H9 (cell line): ENCODE measurements around the gene SMARCA2. TPM values are rescaled to one million over a fixed set of nuclear protein-coding genes. Genes with fewer than 3 reads are reported as not detected.
A peak's percentile ranks its signal among the peaks of the same experiment; 100 is the strongest.

Experiments
- DNase-seq: peaks from one replicate; pipeline ENCODE4 v3.0.0-alpha.2; 2017
- H2AFZ ChIP-seq: one replicate; pipeline ENCODE4 v1.6.1; 2013; ENCODE audit warnings: mild to moderate bottlenecking, low read length, control low read depth, moderate library complexity
- H2AK5ac ChIP-seq: 2 replicates; pipeline ENCODE4 v1.6.1; 2013; ENCODE audit warnings: low read length, control low read depth, mixed read lengths; ENCODE audit not compliant: insufficient read length
- H2BK120ac ChIP-seq: one replicate; pipeline ENCODE4 v1.6.1; 2013; ENCODE audit warnings: low read depth, mild to moderate bottlenecking, low read length, control low read depth, inconsistent platforms; ENCODE audit not compliant: poor library complexity, severe bottlenecking
- H2BK12ac ChIP-seq: 2 replicates; pipeline ENCODE4 v1.6.1; 2013; ENCODE audit warnings: low read length, control low read depth, mixed read lengths, low read depth; ENCODE audit not compliant: insufficient read length
- H2BK15ac ChIP-seq: 2 replicates; pipeline ENCODE4 v1.6.1; 2013; ENCODE audit warnings: low read depth, low read length, control low read depth
- H2BK20ac ChIP-seq: one replicate; pipeline ENCODE4 v1.6.1; 2013; ENCODE audit warnings: low read depth, mild to moderate bottlenecking, low read length, control low read depth, inconsistent platforms; ENCODE audit not compliant: poor library complexity, severe bottlenecking
- H2BK5ac ChIP-seq: 2 replicates; pipeline ENCODE4 v1.6.1; 2013; ENCODE audit warnings: low read length, control low read depth, mixed read lengths; ENCODE audit not compliant: insufficient read length
- H3K14ac ChIP-seq: 2 replicates; pipeline ENCODE4 v1.6.1; 2013; ENCODE audit warnings: low read length, control low read depth; ENCODE audit not compliant: insufficient read depth
- H3K18ac ChIP-seq: 2 replicates; pipeline ENCODE4 v1.6.1; 2013; ENCODE audit warnings: low read depth, mild to moderate bottlenecking, mixed read lengths, low read length, control low read depth; ENCODE audit not compliant: insufficient read length
- H3K23ac ChIP-seq: 2 replicates; pipeline ENCODE4 v1.6.1; 2013; ENCODE audit warnings: low read length, control low read depth, mixed read lengths, low read depth; ENCODE audit not compliant: insufficient read length
- H3K23me2 ChIP-seq: 2 replicates; pipeline ENCODE4 v1.6.1; 2013; ENCODE audit warnings: low read depth, mild to moderate bottlenecking, mixed read lengths, low read length, control low read depth; ENCODE audit not compliant: insufficient read length, poor library complexity, severe bottlenecking
- H3K27ac ChIP-seq: 2 replicates; pipeline ENCODE4 v1.5.1; 2013; ENCODE audit warnings: low read length, control low read depth, mixed read lengths, low read depth; ENCODE audit not compliant: insufficient read length
- H3K27me3 ChIP-seq: 2 replicates; pipeline ENCODE4 v1.6.1; 2013; ENCODE audit warnings: low read length, control low read depth, inconsistent platforms; ENCODE audit not compliant: insufficient read depth
- H3K4ac ChIP-seq: 2 replicates; pipeline ENCODE4 v1.6.1; 2013; ENCODE audit warnings: low read depth, mild to moderate bottlenecking, control low read depth, inconsistent platforms, low read length, moderate library complexity
- H3K4me1 ChIP-seq: 2 replicates; pipeline ENCODE4 v1.6.1; 2013; ENCODE audit warnings: low read length, control low read depth, inconsistent platforms; ENCODE audit not compliant: insufficient read depth
- H3K4me2 ChIP-seq: 2 replicates; pipeline ENCODE4 v1.6.1; 2013; ENCODE audit warnings: low read length, control low read depth, mixed read lengths; ENCODE audit not compliant: insufficient read length, insufficient read depth
- H3K56ac ChIP-seq: 2 replicates; pipeline ENCODE4 v1.6.1; 2013; ENCODE audit warnings: low read depth, mild to moderate bottlenecking, mixed read lengths, low read length, control low read depth; ENCODE audit not compliant: insufficient read length
- H3K79me1 ChIP-seq: 2 replicates; pipeline ENCODE4 v1.6.1; 2013; ENCODE audit warnings: low read depth, mild to moderate bottlenecking, moderate library complexity, low read length, control low read depth, inconsistent platforms; ENCODE audit not compliant: insufficient read depth, poor library complexity, severe bottlenecking
- H3K79me2 ChIP-seq: 2 replicates; pipeline ENCODE4 v1.6.1; 2013; ENCODE audit warnings: low read length, control low read depth, inconsistent platforms; ENCODE audit not compliant: insufficient read depth
- H3K9ac ChIP-seq: 2 replicates; pipeline ENCODE4 v1.6.1; 2013; ENCODE audit warnings: low read length, control low read depth, mixed read lengths; ENCODE audit not compliant: insufficient read length; ENCODE audit errors: extremely low read depth
- H3K9me3 ChIP-seq: one replicate; pipeline ENCODE4 v1.6.1; 2013; ENCODE audit warnings: low read depth, low read length, inconsistent platforms; ENCODE audit not compliant: control insufficient read depth
- H3T11ph ChIP-seq: one replicate; pipeline ENCODE4 v1.6.1; 2013; ENCODE audit warnings: mild to moderate bottlenecking, low read length, control low read depth, inconsistent platforms
- H4K20me1 ChIP-seq: one replicate; pipeline ENCODE4 v1.6.1; 2013; ENCODE audit not compliant: control insufficient read depth, insufficient read length, insufficient read depth
- H4K5ac ChIP-seq: 2 replicates; pipeline ENCODE4 v1.6.1; 2013; ENCODE audit warnings: low read depth, mild to moderate bottlenecking, mixed read lengths, low read length, control low read depth; ENCODE audit not compliant: insufficient read length
- H4K8ac ChIP-seq: replicated peaks from 2 replicates; pipeline ENCODE4 v1.6.1; 2013; ENCODE audit warnings: low read length, control low read depth, mixed read lengths, low read depth; ENCODE audit not compliant: insufficient read length
- H4K91ac ChIP-seq: 2 replicates; pipeline ENCODE4 v1.6.1; 2013; ENCODE audit warnings: low read depth, mild to moderate bottlenecking, moderate library complexity, mixed read lengths, low read length, control low read depth; ENCODE audit not compliant: insufficient read length
- H3K27ac Mint-ChIP-seq, 3 experiments: 2 replicates in 2 of 3; 3 replicates in 1 of 3; pipeline ENCODE4 v1.8.0; 2020 to 2021; ENCODE audit warnings: mixed read lengths in 3 of 3, mild to moderate bottlenecking in 1 of 3, moderate library complexity in 1 of 3
- H3K27me3 Mint-ChIP-seq: 2 replicates; pipeline ENCODE4 v1.8.0; 2021; ENCODE audit warnings: low read depth, mild to moderate bottlenecking, moderate library complexity, mixed read lengths
- H3K36me3 Mint-ChIP-seq, 3 experiments: 2 replicates in 2 of 3; 3 replicates in 1 of 3; pipeline ENCODE4 v1.8.0; 2020 to 2021; ENCODE audit warnings: low read depth in 3 of 3, mixed read lengths in 3 of 3; ENCODE audit not compliant: insufficient read depth in 1 of 3
- H3K4me1 Mint-ChIP-seq, 2 experiments: 2 replicates each; pipeline ENCODE4 v1.8.0; 2020; ENCODE audit warnings: mixed read lengths in 2 of 2
- H3K4me3 Mint-ChIP-seq, 2 experiments: 2 replicates in 1 of 2; 3 replicates in 1 of 2; pipeline ENCODE4 v1.8.0; 2020 to 2021; ENCODE audit warnings: mild to moderate bottlenecking in 2 of 2, mixed read lengths in 2 of 2, moderate library complexity in 1 of 2
- H3K9me3 Mint-ChIP-seq, 2 experiments: 2 replicates in 1 of 2; 3 replicates in 1 of 2; pipeline ENCODE4 v1.8.0; 2020; ENCODE audit warnings: mild to moderate bottlenecking in 2 of 2, mixed read lengths in 2 of 2, moderate library complexity in 1 of 2
- WGBS: extraction: QIAGEN DNeasy Blood & Tissue Kit; methylation state at CpG from one replicate; pipeline ENCODE4 v1.1.7; 2013; ENCODE audit warnings: missing lambda C conversion rate, low lambda C conversion rate, mixed read lengths; ENCODE audit not compliant: insufficient read length; ENCODE audit errors: extremely low coverage; 5-methylcytosine and 5-hydroxymethylcytosine counted together
- total RNA-seq: library from RNA; stranded (reverse); gene quantifications from 2 replicates; pipeline ENCODE4 v1.2.1, GENCODE V29; 2021
- TF ChIP-seq, protein P1 (sequence below): fragments of 200-600 bp; sonication (generic); conservative IDR thresholded peaks from 3 replicates; pipeline ENCODE4 v1.8.0; 2021; ENCODE audit warnings: antibody characterized with exemption, mild to moderate bottlenecking

SMARCA2 gene
- total RNA-seq, 1 experiment from 2014 or later = 15.3 TPM

DNA sequence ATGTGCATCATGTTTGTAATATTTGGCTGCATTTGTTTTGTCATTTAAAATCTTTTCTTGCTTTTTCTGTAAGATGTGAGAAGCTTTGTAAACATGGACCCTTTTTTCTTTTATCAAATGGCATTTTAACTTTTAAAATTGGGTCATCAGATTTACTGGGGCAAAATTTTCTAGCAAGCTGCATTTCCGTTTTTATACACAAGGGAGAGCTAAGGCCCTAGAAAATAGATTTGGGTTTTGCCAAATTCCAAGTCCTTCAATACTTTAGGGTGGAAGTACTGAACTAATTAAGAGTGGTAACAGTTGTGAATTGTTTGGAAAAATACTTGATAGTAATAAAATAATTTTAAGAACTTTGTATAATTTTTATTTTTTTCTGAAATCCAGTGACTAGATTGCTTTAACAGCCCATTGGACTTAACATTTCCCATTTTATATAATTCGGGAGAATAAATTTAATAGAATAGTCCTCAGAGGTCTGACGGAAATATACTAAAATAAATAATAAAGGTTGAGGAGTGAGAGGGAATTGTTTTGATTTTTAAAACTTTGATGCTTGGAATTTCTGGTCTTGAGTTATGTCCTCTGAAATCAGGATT is 117.4 kb downstream of the SMARCA2 start:
- Histone ChIP-seq H4K20me1 (no peaks in the 10 kb centered on the region), H2BK12ac (no peak overlapping the region), H3K9ac (no peak overlapping the region), H2AFZ (no peak overlapping the region), H3K9me3 (no peaks in the 10 kb centered on the region), H3K4me2 (no peak overlapping the region), H3K79me1 (no peaks in the 10 kb centered on the region), H4K8ac (no peak overlapping the region), H3K79me2 (no peaks in the 10 kb centered on the region), H3K56ac (no peak overlapping the region), H3T11ph (no peak overlapping the region), H2BK120ac (no peak overlapping the region), H3K23me2 (no peaks in the 10 kb centered on the region), H3K4me1 (no peaks in the 10 kb centered on the region; the same call in 1 of the 2 replicates), H4K91ac (no peak overlapping the region), H4K5ac (no peak overlapping the region), H2BK5ac (no peak overlapping the region), H3K18ac (no peak overlapping the region), H3K23ac (no peak overlapping the region), H2BK15ac (no peak overlapping the region), H3K27me3 (no peaks in the 10 kb centered on the region), H2BK20ac (no peak overlapping the region), H3K4ac (no peak overlapping the region), H2AK5ac (no peak overlapping the region), H3K14ac (no peak overlapping the region), H3K27ac (no peak overlapping the region)
- TF ChIP-seq, protein P1, sequence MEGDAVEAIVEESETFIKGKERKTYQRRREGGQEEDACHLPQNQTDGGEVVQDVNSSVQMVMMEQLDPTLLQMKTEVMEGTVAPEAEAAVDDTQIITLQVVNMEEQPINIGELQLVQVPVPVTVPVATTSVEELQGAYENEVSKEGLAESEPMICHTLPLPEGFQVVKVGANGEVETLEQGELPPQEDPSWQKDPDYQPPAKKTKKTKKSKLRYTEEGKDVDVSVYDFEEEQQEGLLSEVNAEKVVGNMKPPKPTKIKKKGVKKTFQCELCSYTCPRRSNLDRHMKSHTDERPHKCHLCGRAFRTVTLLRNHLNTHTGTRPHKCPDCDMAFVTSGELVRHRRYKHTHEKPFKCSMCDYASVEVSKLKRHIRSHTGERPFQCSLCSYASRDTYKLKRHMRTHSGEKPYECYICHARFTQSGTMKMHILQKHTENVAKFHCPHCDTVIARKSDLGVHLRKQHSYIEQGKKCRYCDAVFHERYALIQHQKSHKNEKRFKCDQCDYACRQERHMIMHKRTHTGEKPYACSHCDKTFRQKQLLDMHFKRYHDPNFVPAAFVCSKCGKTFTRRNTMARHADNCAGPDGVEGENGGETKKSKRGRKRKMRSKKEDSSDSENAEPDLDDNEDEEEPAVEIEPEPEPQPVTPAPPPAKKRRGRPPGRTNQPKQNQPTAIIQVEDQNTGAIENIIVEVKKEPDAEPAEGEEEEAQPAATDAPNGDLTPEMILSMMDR = peak; percentile 90
- H3K27me3 Mint-ChIP-seq = no peaks in the 10 kb centered on the region
- no peaks in the 10 kb centered on the region; a peak in 1 of 5 replicates for H3K9me3 Mint-ChIP-seq
- H3K4me3 Mint-ChIP-seq = no peak overlapping the region
- no peaks in the 10 kb centered on the region; a peak in 1 of 7 replicates for H3K36me3 Mint-ChIP-seq
- WGBS = 100% methylated on average over 1 of the region's 3 CpGs
- H3K27ac Mint-ChIP-seq = no peak overlapping the region
- H3K4me1 Mint-ChIP-seq = peaks cover 5 to 9% of the 10 kb centered on the region in 2 experiments; a peak in 3 of 4 replicates
- DNase-seq = no peak
